Naive B cell (primary cell): Measurements from ENCODE around the gene VEPH1. TPM values are rescaled to one million over a fixed set of nuclear protein-coding genes. Genes with fewer than 3 reads are reported as not detected.
A peak's percentile ranks its signal among the peaks of the same experiment; 100 is the strongest.
"Not testable (repeated sequence)": the region's sequence is repeated elsewhere in the genome, so short reads cannot be mapped to it uniquely, and the experiment has no call there.

ENCODE experiments used
- ATAC-seq, 2 donors: fragments of 150-1000 bp; cut with Tn5 transposase; 2 replicates each; pipeline ENCODE4 v1.10.0; 2021; ENCODE audit warnings: low read depth in 2 of 2, mild to moderate bottlenecking in 2 of 2, moderate library complexity in 2 of 2
- DNase-seq: peaks from one replicate; pipeline ENCODE4 v3.0.0; 2022
- H3K27ac Mint-ChIP-seq, 6 donors: one replicate each; pipeline ENCODE4 v1.8.0; 2020 to 2022; ENCODE audit warnings: mild to moderate bottlenecking in 6 of 6, mixed read lengths in 6 of 6, moderate library complexity in 5 of 6, inconsistent platforms in 2 of 6
- H3K27me3 Mint-ChIP-seq, 3 donors: one replicate each; pipeline ENCODE4 v1.8.0; 2021 to 2022; ENCODE audit warnings: mixed read lengths in 3 of 3, mild to moderate bottlenecking in 1 of 3
- H3K36me3 Mint-ChIP-seq, 2 donors: one replicate each; pipeline ENCODE4 v1.8.0; 2020 to 2022; ENCODE audit warnings: mixed read lengths in 2 of 2, inconsistent platforms in 1 of 2, mild to moderate bottlenecking in 1 of 2
- H3K4me1 Mint-ChIP-seq, 3 donors: one replicate each; pipeline ENCODE4 v1.8.0; 2020 to 2022; ENCODE audit warnings: mixed read lengths in 3 of 3, inconsistent platforms in 1 of 3, mild to moderate bottlenecking in 1 of 3, moderate library complexity in 1 of 3
- H3K4me3 Mint-ChIP-seq, 8 donors: one replicate each; pipeline ENCODE4 v1.8.0; 2020 to 2022; ENCODE audit warnings: mild to moderate bottlenecking in 8 of 8, mixed read lengths in 8 of 8, moderate library complexity in 8 of 8, inconsistent platforms in 2 of 8
- H3K9me3 Mint-ChIP-seq, 7 donors: one replicate each; pipeline ENCODE4 v1.8.0; 2020 to 2022; ENCODE audit warnings: mixed read lengths in 7 of 7, mild to moderate bottlenecking in 5 of 7, inconsistent platforms in 2 of 7, moderate library complexity in 1 of 7
- polyA plus RNA-seq, 6 donors: library from polyadenylated mRNA; unstranded; fragments of 300-500 nt; fragmentation: Illumina TruSeq; gene quantifications; one replicate each; pipeline ENCODE4 v1.2.3, GENCODE V29; 2021; ENCODE audit warnings: low read depth in 6 of 6

The VEPH1 gene
- polyA plus RNA-seq, 6 donors from 2014 or later = 0.20 to 1.6 TPM; not detected in 4

GRCh38 chr3:157327837-157328236, 175.4 kb downstream of the VEPH1 start:
- Mint-ChIP-seq H3K36me3 (peaks cover 6 to 8% of the 10 kb centered on the region in 2 donors), H3K9me3 (peaks cover 0 to 7% (median 6%) of the 10 kb centered on the region in 7 donors), H3K27me3 (peaks cover 0 to 21% (median 3%) of the 10 kb centered on the region in 3 donors), H3K4me1 (peaks cover 0 to 3% (median 0%) of the 10 kb centered on the region in 3 donors), H3K27ac (no peak overlapping the region), H3K4me3 (no peak overlapping the region)
- ATAC-seq (no peak), DNase-seq (no peak)

GRCh38 chr3:157327018-157327417, 176.2 kb downstream of the VEPH1 start:
- ATAC-seq = no peak
- peaks cover 6 to 8% of the 10 kb centered on the region in 2 donors for H3K36me3 Mint-ChIP-seq
- H3K27me3 Mint-ChIP-seq = peaks cover 0 to 21% (median 3%) of the 10 kb centered on the region in 3 donors
- no peak for DNase-seq
- H3K9me3 Mint-ChIP-seq = peaks cover 0 to 7% (median 6%) of the 10 kb centered on the region in 7 donors
- no peak overlapping the region for H3K4me3 Mint-ChIP-seq
- H3K4me1 Mint-ChIP-seq = peaks cover 0 to 3% (median 0%) of the 10 kb centered on the region in 3 donors
- H3K27ac Mint-ChIP-seq = no peak overlapping the region

DNA sequence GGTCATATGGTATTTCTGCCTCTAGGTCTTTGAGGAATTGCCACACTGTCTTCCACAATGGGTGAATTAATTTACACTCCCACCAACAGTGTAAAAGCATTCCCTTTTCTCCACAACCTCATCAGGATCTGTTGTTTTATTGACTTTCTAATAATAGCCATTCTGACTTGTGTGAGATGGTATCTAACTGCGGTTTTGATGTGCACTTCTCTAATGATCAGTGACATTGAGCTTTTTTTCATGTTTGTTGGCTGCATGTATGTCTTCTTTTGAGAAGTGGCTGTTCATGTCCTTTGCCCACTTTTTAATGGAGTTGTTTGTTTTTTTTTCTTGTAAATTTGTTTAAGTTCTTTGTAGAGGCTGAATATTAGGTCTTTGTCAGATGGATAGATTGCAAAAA, 178.3 kb downstream of the VEPH1 start:
- not testable (repeated sequence) for H3K4me3 Mint-ChIP-seq, ATAC-seq, H3K36me3 Mint-ChIP-seq, H3K27ac Mint-ChIP-seq, H3K4me1 Mint-ChIP-seq, DNase-seq, H3K9me3 Mint-ChIP-seq
- peaks cover 0 to 21% (median 3%) of the 10 kb centered on the region in 3 donors for H3K27me3 Mint-ChIP-seq

DNA sequence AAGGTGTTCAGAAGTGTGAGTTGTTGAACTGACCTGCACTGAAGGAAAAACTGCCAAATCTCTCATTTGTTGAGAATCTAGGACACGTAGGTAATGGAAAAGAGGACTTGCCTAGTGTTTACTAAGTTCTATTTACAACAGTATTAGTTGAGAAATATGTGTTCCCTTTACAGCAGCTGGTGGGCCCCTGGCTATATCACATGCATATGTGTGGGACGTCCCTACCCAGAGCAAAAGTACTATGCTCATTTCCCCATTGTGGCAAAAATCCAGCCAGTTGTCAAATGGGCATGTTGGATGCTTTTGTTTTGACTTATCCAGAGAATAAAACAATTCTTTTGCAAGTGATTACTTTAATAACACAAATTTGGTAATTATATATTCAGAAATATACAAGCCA, 179.9 kb downstream of the VEPH1 start:
- Mint-ChIP-seq H3K27me3 (peaks cover 0 to 21% (median 3%) of the 10 kb centered on the region in 3 donors), H3K4me1 (no peaks in the 10 kb centered on the region), H3K9me3 (peaks cover 0 to 7% (median 6%) of the 10 kb centered on the region in 7 donors), H3K36me3 (peaks cover 6 to 8% of the 10 kb centered on the region in 2 donors), H3K4me3 (no peak overlapping the region), H3K27ac (no peak overlapping the region)
- ATAC-seq (no peak), DNase-seq (no peak)

DNA sequence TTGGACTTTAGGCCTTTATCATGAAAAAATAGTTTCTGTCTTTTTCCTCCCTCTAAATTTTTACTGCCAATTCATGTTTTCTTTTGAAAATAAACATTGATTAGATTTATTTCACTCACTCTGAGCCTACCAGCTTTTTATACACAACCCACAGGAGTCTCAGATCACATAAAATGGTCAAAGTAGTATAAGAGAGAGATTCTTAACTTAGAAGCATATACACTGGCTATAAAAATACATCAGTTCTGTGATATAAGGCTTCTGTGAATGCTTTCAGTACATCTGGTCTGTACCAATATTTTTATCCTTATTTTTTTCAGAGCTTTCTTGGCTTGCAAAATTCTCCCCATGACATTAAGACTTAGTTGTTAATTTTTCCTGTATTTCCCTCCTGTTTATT, 183.5 kb downstream of the VEPH1 start:
- no peaks in the 10 kb centered on the region for H3K4me1 Mint-ChIP-seq
- ATAC-seq (no peak), DNase-seq (no peak)
- H3K36me3 Mint-ChIP-seq = no peaks in the 10 kb centered on the region
- no peak overlapping the region for H3K4me3 Mint-ChIP-seq
- no peaks in the 10 kb centered on the region for H3K9me3 Mint-ChIP-seq
- H3K27me3 Mint-ChIP-seq = peaks cover 3 to 13% (median 5%) of the 10 kb centered on the region in 3 donors
- no peak overlapping the region for H3K27ac Mint-ChIP-seq

- Mint-ChIP-seq H3K27me3 (peaks cover 0 to 7% (median 5%) of the 10 kb centered on the region in 3 donors), H3K4me1 (no peaks in the 10 kb centered on the region), H3K4me3 (no peak overlapping the region), H3K27ac (no peak overlapping the region), H3K36me3 (no peaks in the 10 kb centered on the region), H3K9me3 (no peaks in the 10 kb centered on the region)
- no peak for DNase-seq
- ATAC-seq = no peak
Observed at GRCh38 chr3:157318639-157319288, 184.5 kb downstream of the VEPH1 start.

DNA sequence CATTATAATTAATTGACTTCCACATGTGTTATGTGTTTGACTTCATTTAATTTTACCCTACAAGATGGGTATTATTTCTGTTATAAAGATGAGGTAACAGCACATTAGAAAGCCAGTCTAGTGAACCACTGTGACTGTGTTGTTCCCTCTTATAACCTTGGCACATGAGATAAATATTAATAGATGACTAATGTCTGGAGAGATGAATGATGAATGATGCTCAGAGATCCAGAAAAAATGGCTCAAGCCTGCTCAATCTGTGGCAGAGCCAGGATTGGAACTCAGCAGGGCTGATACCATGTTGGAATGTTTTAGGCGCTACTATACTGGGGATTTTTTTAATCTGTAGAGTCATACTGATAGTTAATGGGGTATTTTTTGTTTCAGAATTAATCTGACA, 185.3 kb downstream of the VEPH1 start:
- Mint-ChIP-seq H3K27ac (no peak overlapping the region), H3K9me3 (no peaks in the 10 kb centered on the region), H3K4me3 (no peak overlapping the region), H3K4me1 (no peaks in the 10 kb centered on the region), H3K27me3 (peaks cover 0 to 7% (median 5%) of the 10 kb centered on the region in 3 donors), H3K36me3 (no peaks in the 10 kb centered on the region)
- DNase-seq (no peak), ATAC-seq (no peak)

GRCh38 chr3:157313186-157313585, 190.0 kb downstream of the VEPH1 start:
- Mint-ChIP-seq H3K27me3 (peaks cover 0 to 13% (median 5%) of the 10 kb centered on the region in 3 donors), H3K4me1 (no peaks in the 10 kb centered on the region), H3K9me3 (no peaks in the 10 kb centered on the region), H3K36me3 (no peaks in the 10 kb centered on the region), H3K27ac (no peak overlapping the region), H3K4me3 (no peak overlapping the region)
- DNase-seq (no peak), ATAC-seq (no peak)

GRCh38 chr3:157312376-157312745, 190.9 kb downstream of the VEPH1 start:
- Mint-ChIP-seq H3K27ac (no peak overlapping the region), H3K4me3 (peak overlapping the region in 1 of 8 donors; percentile 5), H3K36me3 (no peaks in the 10 kb centered on the region), H3K9me3 (no peaks in the 10 kb centered on the region), H3K27me3 (peaks cover 0 to 10% (median 2%) of the 10 kb centered on the region in 3 donors), H3K4me1 (no peaks in the 10 kb centered on the region)
- no peak for DNase-seq
- ATAC-seq = no peak

GRCh38 chr3:157311633-157312375, 191.4 kb downstream of the VEPH1 start:
- H3K4me1 Mint-ChIP-seq = no peaks in the 10 kb centered on the region
- no peak overlapping the region for H3K27ac Mint-ChIP-seq
- H3K27me3 Mint-ChIP-seq = peaks cover 0 to 9% (median 0%) of the 10 kb centered on the region in 3 donors
- no peak overlapping the region for H3K4me3 Mint-ChIP-seq
- H3K36me3 Mint-ChIP-seq = no peaks in the 10 kb centered on the region
- ATAC-seq (no peak), DNase-seq (no peak)
- H3K9me3 Mint-ChIP-seq = no peaks in the 10 kb centered on the region

DNA sequence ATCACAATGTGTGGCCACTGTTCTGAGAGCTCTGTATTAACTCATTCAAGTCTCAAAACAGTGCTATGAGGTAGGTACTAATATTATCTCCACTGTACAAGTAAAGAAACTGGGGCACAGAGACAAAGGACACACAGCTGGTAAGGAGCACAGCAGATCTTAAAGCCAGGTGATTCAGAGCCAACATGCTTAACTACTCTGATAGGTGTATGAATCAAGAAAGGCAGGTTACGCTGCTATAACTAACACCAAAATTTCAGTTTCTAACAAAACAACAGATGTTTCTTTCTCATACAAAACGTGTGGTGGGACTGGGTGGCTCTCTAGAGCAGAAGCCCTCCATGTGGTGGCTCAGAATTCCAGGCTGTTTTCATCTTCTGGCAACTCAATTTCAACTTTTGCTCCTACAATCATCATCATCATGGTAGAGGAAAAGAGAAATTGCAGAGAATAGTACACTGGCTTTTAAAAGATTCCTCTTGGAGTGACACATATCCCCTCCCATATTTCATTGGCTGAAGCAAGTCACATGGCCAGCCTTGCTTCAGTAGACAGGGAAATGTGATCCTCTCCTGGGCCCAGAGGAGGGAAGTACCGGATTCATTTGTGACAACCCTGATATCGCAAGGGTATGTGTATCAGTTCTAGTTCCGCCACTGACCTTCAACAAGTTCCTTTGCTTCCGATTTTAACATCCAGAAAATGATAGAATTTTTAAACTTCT, 192.7 kb downstream of the VEPH1 start:
- no peak overlapping the region for H3K4me3 Mint-ChIP-seq
- no peaks in the 10 kb centered on the region for H3K36me3 Mint-ChIP-seq
- H3K9me3 Mint-ChIP-seq = no peaks in the 10 kb centered on the region
- DNase-seq (no peak), ATAC-seq (no peak)
- H3K27me3 Mint-ChIP-seq = peaks cover 0 to 9% (median 0%) of the 10 kb centered on the region in 3 donors
- no peak overlapping the region for H3K27ac Mint-ChIP-seq
- no peaks in the 10 kb centered on the region for H3K4me1 Mint-ChIP-seq

GRCh38 chr3:157306502-157306901, 196.7 kb downstream of the VEPH1 start:
- no peak for ATAC-seq
- no peak for DNase-seq
- Mint-ChIP-seq H3K4me1 (no peaks in the 10 kb centered on the region), H3K27me3 (peaks cover 0 to 9% (median 0%) of the 10 kb centered on the region in 3 donors), H3K9me3 (no peaks in the 10 kb centered on the region), H3K27ac (no peak overlapping the region), H3K4me3 (no peak overlapping the region), H3K36me3 (no peaks in the 10 kb centered on the region)

- no peaks in the 10 kb centered on the region for H3K4me1 Mint-ChIP-seq
- H3K9me3 Mint-ChIP-seq = no peaks in the 10 kb centered on the region
- H3K4me3 Mint-ChIP-seq = no peak overlapping the region
- ATAC-seq (no peak), DNase-seq (no peak)
- peaks cover 0 to 9% (median 0%) of the 10 kb centered on the region in 3 donors for H3K27me3 Mint-ChIP-seq
- no peaks in the 10 kb centered on the region for H3K36me3 Mint-ChIP-seq
- no peak overlapping the region for H3K27ac Mint-ChIP-seq
Observed at GRCh38 chr3:157305392-157305791, 197.8 kb downstream of the VEPH1 start.
